Measurements from ENCODE around the gene TPSG1.

Gene TPSG1

GRCh38 chr16:1174477-1175357 is 50.4 kb downstream of the TPSG1 start:
- no peak for DNase-seq

GRCh38 chr16:1173788-1174451 is 51.1 kb downstream of the TPSG1 start:
- DNase-seq, result no peak

- no peak for DNase-seq
Observed at GRCh38 chr16:1172651-1173050, 52.4 kb downstream of the TPSG1 start.

GRCh38 chr16:1171854-1172428 is 53.1 kb downstream of the TPSG1 start:
- no peak for DNase-seq

Measured in NCI-H2081 (cell line).